Tibial artery (tissue), 4 donors: ENCODE measurements around the gene LAMB1.
A peak's percentile ranks its signal among the peaks of the same experiment; 100 is the strongest.

Source experiments
- DNase-seq, 2 donors: peaks; one replicate each; pipeline ENCODE4 v3.0.0-alpha.2; 2019
- H3K27ac ChIP-seq, 2 donors: fragments of 200-600 bp; sonication (generic) in 1 of 2; 1 replicate in 1 of 2; 2 replicates in 1 of 2; pipeline ENCODE4 v1.5.1; 2018 to 2019; ENCODE audit warnings: mild to moderate bottlenecking in 1 of 2
- H3K27me3 ChIP-seq, 2 donors: fragments of 200-600 bp; sonication (generic) in 1 of 2; one replicate each; pipeline versions ENCODE4 v1.5.1 to v1.6.0; 2016 to 2019
- H3K36me3 ChIP-seq, 3 donors: fragments of 200-600 bp; sonication (generic) in 2 of 3; one replicate each; pipeline ENCODE4 v1.5.1; 2016 to 2019; ENCODE audit warnings: mild to moderate bottlenecking in 2 of 3
- H3K4me1 ChIP-seq, 4 donors: fragments of 200-600 bp; sonication (generic) in 2 of 4; 1 replicate in 3 of 4; 2 replicates in 1 of 4; pipeline ENCODE4 v1.5.1; 2016 to 2019
- H3K4me3 ChIP-seq, 2 donors: fragments of 200-600 bp; sonication (generic) in 1 of 2; 1 replicate in 1 of 2; 2 replicates in 1 of 2; pipeline ENCODE4 v1.5.1; 2018 to 2019; ENCODE audit warnings: mild to moderate bottlenecking in 2 of 2
- H3K9me3 ChIP-seq, 3 donors: fragments of 200-600 bp; sonication (generic) in 1 of 3; one replicate each; pipeline ENCODE4 v1.5.1; 2016 to 2019
- CTCF ChIP-seq, 2 experiments: fragments of 200-600 bp in 1 of 2; fragments of 450-650 bp in 1 of 2; IDR thresholded peaks; one replicate each; pipeline ENCODE4 v1.5.1; 2017 to 2019; ENCODE audit warnings: antibody characterized with exemption in 2 of 2, mild to moderate bottlenecking in 1 of 2, moderate library complexity in 1 of 2
- intact Hi-C: fragments of 100-400 bp; cut with DNase I; formaldehyde crosslinking; loops from one replicate; pipeline ENCODE4 v1.15.0; 2023; ENCODE audit warnings: low total_unique reads

LAMB1 gene

GRCh38 chr7:108007762-108008161, 4.8 kb upstream of the LAMB1 start:
- Histone ChIP-seq H3K4me1 (peaks cover 0 to 17% (median 8%) of the 10 kb centered on the region in 4 donors), H3K9me3 (no peaks in the 10 kb centered on the region), H3K27ac (no peak overlapping the region), H3K4me3 (no peak overlapping the region), H3K36me3 (no peaks in the 10 kb centered on the region), H3K27me3 (peaks cover 0 to 1% of the 10 kb centered on the region in 2 donors)
- intact Hi-C loops: no loop called here
- no peak for TF ChIP-seq CTCF (IDR thresholded peaks at IDR 0.05)
- no peak for DNase-seq

- Histone ChIP-seq H3K36me3 (no peaks in the 10 kb centered on the region), H3K27me3 (peaks cover 0 to 6% of the 10 kb centered on the region in 2 donors), H3K4me3 (no peak overlapping the region), H3K4me1 (peaks cover 0 to 22% (median 10%) of the 10 kb centered on the region in 4 donors), H3K9me3 (no peaks in the 10 kb centered on the region), H3K27ac (no peak overlapping the region)
- no peak for DNase-seq
- no peak for TF ChIP-seq CTCF (IDR thresholded peaks at IDR 0.05)
- intact Hi-C loops: no loop called here
These were observed 4.3 kb upstream of the LAMB1 start for GRCh38 chr7:108007261-108007660.

GRCh38 chr7:108004220-108005142, 1.5 kb upstream of the LAMB1 start:
- H3K36me3 ChIP-seq: no peaks in the 10 kb centered on the region
- intact Hi-C loops: no loop called here
- H3K27ac ChIP-seq: peak overlapping the region; percentile 35 to 38
- peaks cover 0 to 42% (median 20%) of the 10 kb centered on the region in 4 donors for H3K4me1 ChIP-seq
- no peak for TF ChIP-seq CTCF (IDR thresholded peaks at IDR 0.05)
- peak overlapping the region in 1 of 2 donors; percentile 78 for H3K4me3 ChIP-seq
- no peak for DNase-seq
- no peaks in the 10 kb centered on the region for H3K9me3 ChIP-seq
- peaks cover 0 to 10% of the 10 kb centered on the region in 2 donors for H3K27me3 ChIP-seq

- Histone ChIP-seq H3K4me3 (peak overlapping the region; percentile 57 to 78), H3K27ac (peak overlapping the region; percentile 35 to 68), H3K27me3 (peaks cover 0 to 10% of the 10 kb centered on the region in 2 donors), H3K4me1 (peaks cover 0 to 51% (median 20%) of the 10 kb centered on the region in 4 donors), H3K36me3 (no peaks in the 10 kb centered on the region), H3K9me3 (no peaks in the 10 kb centered on the region)
- no peak for DNase-seq
- intact Hi-C loops: no loop called here
- TF ChIP-seq CTCF (IDR thresholded peaks at IDR 0.05): no peak
These were observed 606 bp upstream of the LAMB1 start for GRCh38 chr7:108003599-108003935.

- Histone ChIP-seq H3K36me3 (peaks cover 0 to 4% (median 0%) of the 10 kb centered on the region in 3 donors), H3K4me1 (peaks cover 0 to 51% (median 20%) of the 10 kb centered on the region in 4 donors), H3K9me3 (no peaks in the 10 kb centered on the region), H3K4me3 (peak overlapping the region; percentile 57 to 78), H3K27me3 (peaks cover 0 to 10% of the 10 kb centered on the region in 2 donors), H3K27ac (peak overlapping the region; percentile 68 to 72)
- no peak for TF ChIP-seq CTCF (IDR thresholded peaks at IDR 0.05)
- intact Hi-C loops: no loop called here
- DNase-seq: no peak
These were observed 916 bp downstream of the LAMB1 start for GRCh38 chr7:108001764-108002725.
